AG04449 (cell line): ENCODE results near the gene KCTD16.

Experiments
- CTCF ChIA-PET: fragments of 350-600 bp; formaldehyde crosslinking; extraction: SDS; loops from one replicate; lab custom pipeline; 2021; ENCODE audit warnings: antibody characterized with exemption; lab: Yijun Ruan, JAX
- POLR2A ChIA-PET: fragments of 400-600, 350-600 bp; formaldehyde crosslinking; extraction: SDS; loops from one replicate; lab custom pipeline; 2020; ENCODE audit warnings: antibody characterized with exemption, inconsistent platforms; lab: Yijun Ruan, JAX
- DNase-seq: peaks from one replicate; pipeline ENCODE4 v3.0.0-alpha.2; 2010; ENCODE audit warnings: low read depth, low spot score
- H3K4me3 ChIP-seq: 2 replicates; pipeline ENCODE4 v1.5.1; 2011; ENCODE audit warnings: low read depth, mild to moderate bottlenecking, control low read depth, low read length
- CTCF ChIP-seq: IDR thresholded peaks from one replicate; pipeline ENCODE4 v1.5.1; 2011; ENCODE audit warnings: mild to moderate bottlenecking, moderate library complexity, low read length, control low read depth, inconsistent platforms; ENCODE audit not compliant: insufficient read depth; ENCODE audit errors: missing control alignments

Gene KCTD16

GRCh38 chr5:144328980-144329379, 158.3 kb downstream of the KCTD16 start:
- DNase-seq = no peak
- CTCF ChIA-PET = no interaction called here
- POLR2A ChIA-PET = no interaction called here
- no peak overlapping the region for H3K4me3 ChIP-seq
- TF ChIP-seq CTCF = no peak

- DNase-seq = no peak
- ChIA-PET CTCF (no interaction called here), POLR2A (no interaction called here)
- no peak for TF ChIP-seq CTCF
- no peak overlapping the region for H3K4me3 ChIP-seq
Observed at GRCh38 chr5:144329681-144330080, 159.0 kb downstream of the KCTD16 start.

GRCh38 chr5:144331361-144331760, 160.7 kb downstream of the KCTD16 start:
- H3K4me3 ChIP-seq = no peak overlapping the region
- CTCF ChIA-PET = interaction anchor here (0.8 to 1.6 kb wide), 2 partner anchors 22 to 60 kb away, joined by 3 read pairs; no protein-coding TSS in a partner anchor
- DNase-seq = no peak
- POLR2A ChIA-PET = no interaction called here
- TF ChIP-seq CTCF = no peak

DNA sequence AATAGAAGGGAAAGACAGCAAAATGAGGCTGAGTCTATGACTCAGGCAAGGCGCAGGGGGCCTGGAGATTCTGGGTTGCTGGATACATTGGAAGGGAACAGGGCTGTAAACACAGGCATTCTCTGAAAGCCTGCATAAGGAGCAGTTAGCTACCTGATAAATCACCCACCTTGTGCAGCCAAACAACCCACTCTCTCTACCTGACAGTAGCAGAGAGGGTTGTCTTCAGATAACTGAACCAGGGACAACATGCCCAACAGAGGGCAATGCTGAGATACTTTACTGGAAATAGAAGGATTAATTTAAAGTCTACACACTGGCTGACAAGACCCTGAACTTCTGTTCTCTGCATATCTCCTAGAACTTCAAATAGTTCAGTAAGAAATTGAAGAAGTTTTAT, 161.6 kb downstream of the KCTD16 start:
- no peak overlapping the region for H3K4me3 ChIP-seq
- no peak for TF ChIP-seq CTCF
- ChIA-PET POLR2A (no interaction called here), CTCF (interaction anchor here (1.6 kb wide), 1 partner anchor 23 kb away, joined by 3 read pairs; no protein-coding TSS in a partner anchor)
- DNase-seq = no peak

DNA sequence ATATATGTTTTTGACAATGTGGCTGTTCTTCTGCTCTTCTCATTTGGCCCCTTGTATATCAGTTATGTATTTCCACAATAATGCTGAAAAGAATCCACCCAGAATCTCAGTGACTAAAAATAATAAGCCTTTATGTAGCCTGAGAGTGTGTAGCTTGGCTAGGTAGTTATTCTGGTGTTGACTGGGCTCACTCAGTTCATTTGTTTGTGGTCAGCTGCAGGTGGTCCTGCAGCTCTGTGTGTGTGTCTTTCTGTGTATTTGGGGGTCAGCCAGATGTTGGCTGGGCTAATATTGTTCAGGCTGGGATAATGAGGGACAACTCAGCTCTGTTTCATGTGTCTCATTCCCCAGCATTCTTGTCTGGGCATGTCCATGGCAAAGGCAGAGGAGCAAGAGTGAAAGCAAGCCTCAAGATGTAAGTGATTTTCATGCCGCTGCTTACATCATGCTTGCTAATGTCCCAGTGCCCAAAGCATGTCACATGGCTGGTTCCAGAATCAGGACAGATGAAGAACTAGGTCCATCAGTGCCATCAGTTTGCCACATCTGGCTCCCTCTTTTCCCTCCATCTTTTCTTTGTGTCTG, 162.8 kb downstream of the KCTD16 start:
- ChIA-PET POLR2A (interaction anchor here (0.7 kb wide), 1 partner anchor 1151 kb away, joined by 3 read pairs; no protein-coding TSS in a partner anchor), CTCF (no interaction called here)
- no peak for DNase-seq
- H3K4me3 ChIP-seq = no peak overlapping the region
- TF ChIP-seq CTCF = no peak

DNA sequence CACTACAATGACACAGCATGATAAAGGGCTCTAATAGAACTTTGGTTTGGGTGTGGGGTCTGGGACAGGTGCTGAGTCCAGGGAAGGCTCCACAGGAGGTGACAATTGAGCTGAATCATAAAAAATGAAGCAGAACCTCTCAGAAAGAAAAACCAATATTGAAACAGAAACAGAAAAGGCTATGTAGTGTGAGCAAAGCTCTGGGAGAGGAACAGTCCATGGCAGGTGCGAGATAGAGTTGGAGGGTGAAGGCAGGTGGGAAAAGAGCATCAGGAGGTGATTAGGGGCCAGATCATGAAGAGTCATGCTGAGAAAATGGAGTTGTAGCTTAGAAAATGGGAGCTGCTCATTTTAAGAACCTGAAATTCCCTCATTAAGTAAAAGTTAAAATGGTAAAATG, 164.9 kb downstream of the KCTD16 start:
- H3K4me3 ChIP-seq = no peak overlapping the region

More for the DNA sequence above, 164.9 kb downstream of the KCTD16 start:
- ChIA-PET POLR2A (no interaction called here), CTCF (no interaction called here)
- no peak for TF ChIP-seq CTCF
- DNase-seq = no peak
